WI38 (cell line): ENCODE measurements around the gene METTL22.

ENCODE experiments used
- H3K4me3 ChIP-seq: 2 replicates; pipeline ENCODE4 v1.5.1; 2011; ENCODE audit warnings: low read depth, mild to moderate bottlenecking, control low read depth, low read length
- TF ChIP-seq, protein P1 (sequence below): IDR thresholded peaks from 2 replicates; pipeline ENCODE4 v1.5.1; 2012; ENCODE audit warnings: low read depth, mild to moderate bottlenecking, control low read depth, low read length

Gene METTL22

DNA sequence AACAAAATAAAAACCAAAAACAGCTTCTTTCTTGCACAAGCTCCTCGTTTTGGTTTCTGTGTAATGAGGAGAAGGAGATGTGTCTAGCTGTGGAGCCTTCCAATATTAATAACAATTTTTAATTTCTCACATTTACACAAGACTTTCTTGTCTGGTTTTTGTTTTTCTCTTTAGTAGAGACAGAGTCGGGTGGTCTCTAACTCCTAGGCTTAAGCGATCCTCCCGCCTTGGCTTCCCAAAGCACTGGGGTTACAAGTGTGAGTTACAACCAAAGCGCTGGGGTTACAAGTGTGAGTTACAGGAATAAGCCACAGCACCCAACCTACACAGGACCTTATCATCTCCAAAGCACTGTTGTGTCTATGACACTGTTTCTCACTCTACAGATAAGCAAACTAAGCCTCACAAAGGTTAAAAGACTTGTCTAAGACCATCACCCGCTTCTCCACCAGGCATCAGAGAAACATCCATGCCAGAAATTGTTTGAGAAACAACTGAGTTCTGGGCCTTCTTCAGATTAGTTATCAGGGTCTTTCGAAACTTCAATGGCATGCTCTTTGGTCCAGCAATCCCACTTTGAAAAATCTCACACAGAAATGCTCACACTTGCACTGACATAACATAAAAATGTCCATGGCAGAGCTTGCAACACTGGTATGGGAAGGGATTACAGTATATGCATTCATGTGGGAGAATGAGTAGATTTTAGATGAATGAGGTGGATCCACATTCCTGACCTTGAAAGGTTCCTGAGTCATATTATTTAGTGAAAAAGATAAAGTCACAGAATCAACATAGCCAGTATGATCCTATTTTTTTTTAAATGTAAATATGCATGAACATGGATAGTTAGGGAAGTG, 56.8 kb downstream of the METTL22 start:
- TF ChIP-seq, protein P1, sequence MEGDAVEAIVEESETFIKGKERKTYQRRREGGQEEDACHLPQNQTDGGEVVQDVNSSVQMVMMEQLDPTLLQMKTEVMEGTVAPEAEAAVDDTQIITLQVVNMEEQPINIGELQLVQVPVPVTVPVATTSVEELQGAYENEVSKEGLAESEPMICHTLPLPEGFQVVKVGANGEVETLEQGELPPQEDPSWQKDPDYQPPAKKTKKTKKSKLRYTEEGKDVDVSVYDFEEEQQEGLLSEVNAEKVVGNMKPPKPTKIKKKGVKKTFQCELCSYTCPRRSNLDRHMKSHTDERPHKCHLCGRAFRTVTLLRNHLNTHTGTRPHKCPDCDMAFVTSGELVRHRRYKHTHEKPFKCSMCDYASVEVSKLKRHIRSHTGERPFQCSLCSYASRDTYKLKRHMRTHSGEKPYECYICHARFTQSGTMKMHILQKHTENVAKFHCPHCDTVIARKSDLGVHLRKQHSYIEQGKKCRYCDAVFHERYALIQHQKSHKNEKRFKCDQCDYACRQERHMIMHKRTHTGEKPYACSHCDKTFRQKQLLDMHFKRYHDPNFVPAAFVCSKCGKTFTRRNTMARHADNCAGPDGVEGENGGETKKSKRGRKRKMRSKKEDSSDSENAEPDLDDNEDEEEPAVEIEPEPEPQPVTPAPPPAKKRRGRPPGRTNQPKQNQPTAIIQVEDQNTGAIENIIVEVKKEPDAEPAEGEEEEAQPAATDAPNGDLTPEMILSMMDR, result no peak
- no peak overlapping the region for H3K4me3 ChIP-seq

DNA sequence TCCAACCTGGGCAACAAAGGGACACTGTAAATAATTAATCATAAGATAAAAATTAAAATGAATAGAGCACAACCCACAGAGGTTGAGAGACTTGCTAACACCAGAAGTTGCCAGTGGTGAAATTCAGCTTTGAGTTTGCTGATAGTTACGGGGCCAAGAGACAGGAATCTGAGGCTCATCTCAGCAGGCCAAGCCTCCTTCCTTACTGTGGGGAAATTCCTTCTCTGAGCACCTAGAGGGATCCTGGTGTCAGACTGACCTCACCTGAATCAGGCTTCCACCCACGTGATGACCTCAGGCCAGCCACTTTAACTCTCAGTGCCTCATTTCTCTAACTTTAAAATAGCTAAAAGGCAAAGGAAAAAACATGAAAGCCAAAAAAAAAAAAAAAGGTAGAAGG, 57.7 kb downstream of the METTL22 start:
- TF ChIP-seq, protein P1, result no peak
- no peak overlapping the region for H3K4me3 ChIP-seq

DNA sequence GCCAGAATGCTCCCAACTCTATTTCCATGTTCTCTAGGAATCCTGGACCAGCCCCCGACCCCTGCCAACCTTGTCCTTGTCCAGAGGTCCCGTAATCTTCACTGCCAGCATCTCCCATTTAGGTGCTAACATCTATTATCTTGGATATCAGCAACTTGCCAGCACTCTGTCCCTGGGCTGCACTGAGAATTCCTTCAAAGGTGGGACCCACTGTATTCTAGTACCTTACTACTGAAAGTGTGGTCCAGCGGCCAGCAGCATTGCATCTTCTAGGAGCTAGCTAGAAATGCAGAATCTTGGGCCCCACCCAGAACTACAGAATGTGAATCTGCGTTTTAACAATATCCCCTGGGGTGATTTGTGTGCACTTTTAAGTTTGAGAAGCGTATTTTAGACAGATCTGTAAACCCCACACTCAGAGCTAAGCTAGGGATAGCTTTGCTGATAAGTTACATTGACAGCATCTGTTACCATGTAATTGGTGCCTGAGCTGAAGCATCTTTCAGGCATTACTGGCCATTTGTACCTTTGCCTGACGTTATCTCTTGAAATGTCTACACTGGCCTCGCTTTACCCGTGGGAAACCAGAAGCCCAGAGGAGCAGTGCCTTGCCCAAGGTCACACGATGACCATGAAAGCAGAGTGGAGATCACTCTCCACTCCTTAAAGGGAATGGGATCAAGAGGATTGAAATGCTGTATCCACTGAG, 61.2 kb downstream of the METTL22 start:
- TF ChIP-seq, protein P1, result no peak

DNA sequence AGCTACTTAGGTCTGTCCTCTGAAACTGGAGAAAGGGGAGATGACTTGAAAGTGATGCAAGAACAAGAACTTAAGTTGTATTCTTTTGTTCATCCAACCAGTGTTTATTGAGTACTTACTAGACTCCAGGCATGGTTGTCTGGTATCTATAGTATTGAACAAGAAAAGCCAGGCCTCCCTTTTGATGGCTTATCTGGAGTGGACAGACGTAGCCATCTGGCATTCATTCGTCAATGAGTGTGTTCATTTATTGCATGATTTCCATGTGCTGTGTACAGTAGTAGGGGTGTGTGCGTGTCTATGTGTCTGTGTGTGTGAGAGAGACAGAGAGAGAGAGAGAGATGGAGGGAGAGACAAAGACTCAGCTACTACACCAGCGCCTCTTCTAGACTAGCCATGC, 62.1 kb downstream of the METTL22 start:
- TF ChIP-seq, protein P1, result no peak
- H3K4me3 ChIP-seq, result no peak overlapping the region

More for the DNA sequence above, 61.2 kb downstream of the METTL22 start:
- H3K4me3 ChIP-seq, result no peak overlapping the region

DNA sequence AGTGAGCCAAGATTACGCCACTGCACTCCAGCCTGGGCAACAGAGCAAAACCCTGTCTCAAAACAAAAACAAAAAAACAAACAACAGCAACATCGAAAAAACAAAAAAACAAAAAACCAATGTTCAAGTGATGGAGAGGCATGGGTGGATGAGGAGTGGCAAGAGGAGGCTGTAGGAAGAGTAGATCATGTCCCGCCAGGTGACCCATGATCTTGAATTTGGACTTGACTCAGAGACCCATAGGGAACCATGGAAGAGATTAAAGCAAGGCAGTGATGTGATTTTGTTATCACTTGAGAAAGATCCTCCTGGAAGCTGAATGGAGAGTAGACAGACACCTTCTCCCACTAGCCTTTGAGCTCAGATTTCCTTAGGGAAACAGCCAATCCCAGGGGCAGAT, 64.1 kb downstream of the METTL22 start:
- no peak overlapping the region for H3K4me3 ChIP-seq
- TF ChIP-seq, protein P1, result no peak

DNA sequence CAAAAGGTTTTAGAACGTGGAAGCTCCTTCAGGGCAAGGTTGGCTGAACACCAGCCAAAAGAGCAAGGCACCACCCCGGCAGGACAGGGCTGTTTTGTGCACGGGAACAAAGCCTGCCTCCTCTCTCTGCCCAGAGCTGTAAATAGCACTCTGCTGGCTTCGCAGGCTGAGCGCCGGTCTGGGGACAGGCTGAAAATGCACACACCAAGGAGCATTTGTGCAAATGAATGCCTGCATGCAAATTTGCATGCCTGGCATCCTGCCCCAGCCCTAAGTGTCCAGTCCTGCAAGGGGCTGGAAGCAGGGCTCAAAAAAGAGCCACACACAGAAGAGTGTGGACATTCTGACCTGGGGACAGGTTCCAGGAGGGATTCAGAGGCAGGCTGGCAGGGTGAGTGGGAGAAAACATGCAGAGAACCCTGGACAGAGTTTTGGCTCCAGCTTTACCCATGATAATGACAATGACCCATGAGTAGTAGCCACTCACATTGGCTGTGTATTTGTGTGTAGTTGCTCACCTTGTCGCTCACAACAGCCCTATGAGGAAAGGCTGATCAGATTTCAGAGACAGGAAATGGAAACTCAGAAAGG, 64.6 kb downstream of the METTL22 start:
- H3K4me3 ChIP-seq, result no peak overlapping the region
- TF ChIP-seq, protein P1, result no peak
